Measurements from ENCODE around the gene TEX14. TPM values are rescaled to one million over a fixed set of nuclear protein-coding genes. Genes with fewer than 3 reads are reported as not detected.

Gene TEX14
- not detected in 2 replicates for total RNA-seq (2014; rRNA removed; shearing (Covaris generic); ENCODE audit: low replicate concordance)

- Histone ChIP-seq H3K4me2 (ENCODE audit: low read depth, low read length, poor library complexity, severe bottlenecking) (peak within 1 kb of the TSS; percentile 93), H4K20me1 (ENCODE audit: insufficient read depth, low read depth, low read length) (no peaks in the 10 kb centered on the region), H2AFZ (ENCODE audit: low read length) (peak within 1 kb of the TSS; percentile 93), H3K9me2 (replicated peaks; ENCODE audit: insufficient read depth, low read length) (no peaks in the 10 kb centered on the region), H3K36me3 (ENCODE audit: insufficient read depth, low read length) (peaks cover 8% of the 10 kb centered on the region), H3K27me3 (ENCODE audit: low read length) (no peaks in the 10 kb centered on the region), H3K79me2 (ENCODE audit: low read length) (peaks cover 35% of the 10 kb centered on the region), H3K4me1 (ENCODE audit: low read length) (peaks cover 25% of the 10 kb centered on the region), H3K9ac (ENCODE audit: low read length) (peak within 1 kb of the TSS; percentile 86), H3K9me3 (ENCODE audit: low read length) (no peaks in the 10 kb centered on the region), H3K4me3 (ENCODE audit: low read length) (peak within 1 kb of the TSS; percentile 87), H3K27ac (ENCODE audit: low read length) (peak within 1 kb of the TSS; percentile 67)
- DNase-seq = no peak
These were observed at the start of gene TEX14 for GRCh38 chr17:58691701-58692238. TSS of gene TEX14 (minus strand) at chr17:58692045. CDS start at chr17:58652001, 40,044 bp downstream.

DNA sequence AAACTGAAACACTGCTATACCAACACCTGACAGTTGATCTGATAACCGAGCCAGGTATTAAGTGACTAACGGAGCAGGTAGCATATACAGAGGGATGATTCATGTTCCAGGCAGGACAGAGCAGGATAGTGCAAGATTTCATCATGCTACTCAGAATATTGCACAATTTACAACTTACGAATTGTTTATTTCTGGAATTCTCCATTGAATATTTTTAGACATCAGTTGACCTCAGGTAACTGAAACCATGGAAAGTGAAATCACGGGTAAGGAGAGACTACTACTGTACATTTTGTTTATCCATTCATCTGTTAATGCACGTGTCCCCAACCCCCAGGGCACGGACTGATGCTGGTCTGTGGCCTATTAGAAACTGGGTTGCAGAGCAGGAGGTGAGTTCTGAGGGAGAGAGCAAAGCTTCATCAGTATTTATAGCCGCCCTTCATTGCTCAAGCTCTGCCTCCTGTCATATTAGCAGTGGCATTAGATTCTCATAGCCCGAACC is 49.3 kb upstream of the TEX14 start:
- H3K9me3 ChIP-seq (ENCODE audit: low read length) = no peaks in the 10 kb centered on the region
- H3K4me2 ChIP-seq (ENCODE audit: low read depth, low read length, poor library complexity, severe bottlenecking) = no peak overlapping the region
- H3K36me3 ChIP-seq (ENCODE audit: insufficient read depth, low read length) = no peaks in the 10 kb centered on the region
- H3K79me2 ChIP-seq (ENCODE audit: low read length) = no peaks in the 10 kb centered on the region
- no peaks in the 10 kb centered on the region for H3K9me2 ChIP-seq (replicated peaks; ENCODE audit: insufficient read depth, low read length)
- H3K9ac ChIP-seq (ENCODE audit: low read length) = no peak overlapping the region
- no peak overlapping the region for H3K4me3 ChIP-seq (ENCODE audit: low read length)
- H3K27ac ChIP-seq (ENCODE audit: low read length) = no peak overlapping the region
- no peak overlapping the region for H2AFZ ChIP-seq (ENCODE audit: low read length)
- H3K4me1 ChIP-seq (ENCODE audit: low read length) = no peaks in the 10 kb centered on the region
- H4K20me1 ChIP-seq (ENCODE audit: insufficient read depth, low read depth, low read length) = no peaks in the 10 kb centered on the region
- no peaks in the 10 kb centered on the region for H3K27me3 ChIP-seq (ENCODE audit: low read length)
- no peak for DNase-seq

DNA sequence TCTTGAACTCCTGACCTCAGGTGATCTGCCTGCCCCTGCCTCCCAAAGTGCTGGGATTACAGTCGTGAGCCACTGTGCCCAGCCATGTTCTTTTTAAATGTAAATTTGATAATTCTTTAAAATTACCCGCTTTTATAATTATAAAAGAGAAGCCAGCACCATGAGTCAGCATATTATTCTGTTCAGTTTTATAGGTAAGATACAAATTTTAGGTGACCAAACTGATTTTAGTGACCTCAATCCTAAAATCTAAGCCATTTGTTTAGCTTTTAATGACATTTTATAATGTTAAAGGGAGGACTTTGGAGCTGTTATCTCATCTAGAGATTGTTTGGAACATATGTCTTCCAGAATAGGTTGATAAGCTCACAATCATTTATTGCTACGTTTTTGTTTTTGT is 43.0 kb upstream of the TEX14 start:
- H2AFZ ChIP-seq (ENCODE audit: low read length) = no peak overlapping the region
- no peaks in the 10 kb centered on the region for H4K20me1 ChIP-seq (ENCODE audit: insufficient read depth, low read depth, low read length)
- H3K9me2 ChIP-seq (replicated peaks; ENCODE audit: insufficient read depth, low read length) = no peaks in the 10 kb centered on the region
- no peaks in the 10 kb centered on the region for H3K36me3 ChIP-seq (ENCODE audit: insufficient read depth, low read length)
- H3K9ac ChIP-seq (ENCODE audit: low read length) = no peak overlapping the region
- H3K4me1 ChIP-seq (ENCODE audit: low read length) = no peaks in the 10 kb centered on the region
- no peak for DNase-seq
- no peak overlapping the region for H3K4me3 ChIP-seq (ENCODE audit: low read length)
- H3K79me2 ChIP-seq (ENCODE audit: low read length) = no peaks in the 10 kb centered on the region
- no peak overlapping the region for H3K27ac ChIP-seq (ENCODE audit: low read length)
- H3K4me2 ChIP-seq (ENCODE audit: low read depth, low read length, poor library complexity, severe bottlenecking) = no peak overlapping the region
- no peaks in the 10 kb centered on the region for H3K27me3 ChIP-seq (ENCODE audit: low read length)
- H3K9me3 ChIP-seq (ENCODE audit: low read length) = no peaks in the 10 kb centered on the region

GRCh38 chr17:58734040-58734439 is 42.2 kb upstream of the TEX14 start:
- no peak overlapping the region for H3K4me2 ChIP-seq (ENCODE audit: low read depth, low read length, poor library complexity, severe bottlenecking)
- H3K9me3 ChIP-seq (ENCODE audit: low read length) = no peaks in the 10 kb centered on the region
- H3K9me2 ChIP-seq (replicated peaks; ENCODE audit: insufficient read depth, low read length) = no peaks in the 10 kb centered on the region
- no peaks in the 10 kb centered on the region for H3K79me2 ChIP-seq (ENCODE audit: low read length)
- H3K27ac ChIP-seq (ENCODE audit: low read length) = no peak overlapping the region
- DNase-seq = no peak
- no peaks in the 10 kb centered on the region for H3K4me1 ChIP-seq (ENCODE audit: low read length)
- no peaks in the 10 kb centered on the region for H4K20me1 ChIP-seq (ENCODE audit: insufficient read depth, low read depth, low read length)
- no peak overlapping the region for H2AFZ ChIP-seq (ENCODE audit: low read length)
- H3K36me3 ChIP-seq (ENCODE audit: insufficient read depth, low read length) = no peaks in the 10 kb centered on the region
- H3K27me3 ChIP-seq (ENCODE audit: low read length) = no peaks in the 10 kb centered on the region
- H3K9ac ChIP-seq (ENCODE audit: low read length) = no peak overlapping the region
- no peak overlapping the region for H3K4me3 ChIP-seq (ENCODE audit: low read length)

DNA sequence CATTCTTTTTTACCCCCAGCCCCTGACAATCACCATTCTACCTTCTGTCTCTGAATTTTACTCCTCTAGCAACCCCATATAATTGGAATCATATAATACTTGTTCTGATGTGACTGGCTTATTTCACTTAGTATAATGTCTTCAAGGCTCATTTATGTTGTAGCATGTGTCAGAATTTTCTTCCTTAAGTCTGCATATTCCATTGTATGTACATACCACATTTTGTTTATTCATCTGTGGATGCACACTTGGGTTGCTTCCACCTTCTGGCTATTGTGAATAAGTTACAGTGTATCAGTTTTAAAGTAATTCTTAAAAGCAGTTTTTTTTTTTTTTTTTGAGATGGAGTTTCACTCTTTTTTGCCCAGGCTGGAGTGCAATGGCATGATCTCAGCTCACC is 39.1 kb upstream of the TEX14 start:
- Histone ChIP-seq H3K4me3 (ENCODE audit: low read length) (no peak overlapping the region), H3K9me3 (ENCODE audit: low read length) (no peaks in the 10 kb centered on the region), H2AFZ (ENCODE audit: low read length) (no peak overlapping the region), H3K79me2 (ENCODE audit: low read length) (no peaks in the 10 kb centered on the region), H3K27ac (ENCODE audit: low read length) (no peak overlapping the region), H4K20me1 (ENCODE audit: insufficient read depth, low read depth, low read length) (no peaks in the 10 kb centered on the region), H3K27me3 (ENCODE audit: low read length) (no peaks in the 10 kb centered on the region), H3K4me1 (ENCODE audit: low read length) (no peaks in the 10 kb centered on the region), H3K4me2 (ENCODE audit: low read depth, low read length, poor library complexity, severe bottlenecking) (no peak overlapping the region), H3K9ac (ENCODE audit: low read length) (no peak overlapping the region), H3K36me3 (ENCODE audit: insufficient read depth, low read length) (no peaks in the 10 kb centered on the region), H3K9me2 (replicated peaks; ENCODE audit: insufficient read depth, low read length) (no peaks in the 10 kb centered on the region)
- no peak for DNase-seq

DNA sequence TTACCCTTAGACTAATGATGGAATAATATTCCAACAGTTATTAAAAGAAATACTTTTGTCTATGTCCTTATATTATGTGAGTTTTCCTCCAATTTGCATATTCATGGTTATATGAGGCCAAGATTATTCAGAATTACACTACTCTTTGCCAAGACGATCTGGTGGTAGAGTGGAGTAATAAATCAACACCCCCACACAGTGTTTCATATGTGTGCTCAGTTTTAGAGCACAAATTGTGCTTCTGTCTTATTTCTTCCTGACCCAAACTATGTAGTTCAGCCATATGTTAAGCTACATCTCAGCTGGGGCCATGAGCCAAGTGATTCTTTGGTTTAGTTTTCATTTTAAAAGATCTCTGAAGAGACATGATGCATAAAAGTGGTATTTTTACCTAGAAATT is 37.0 kb upstream of the TEX14 start:
- Histone ChIP-seq H3K4me2 (ENCODE audit: low read depth, low read length, poor library complexity, severe bottlenecking) (no peak overlapping the region), H3K9me3 (ENCODE audit: low read length) (no peaks in the 10 kb centered on the region), H2AFZ (ENCODE audit: low read length) (no peak overlapping the region), H3K27me3 (ENCODE audit: low read length) (no peaks in the 10 kb centered on the region), H4K20me1 (ENCODE audit: insufficient read depth, low read depth, low read length) (no peaks in the 10 kb centered on the region), H3K27ac (ENCODE audit: low read length) (no peak overlapping the region), H3K9me2 (replicated peaks; ENCODE audit: insufficient read depth, low read length) (no peaks in the 10 kb centered on the region), H3K4me1 (ENCODE audit: low read length) (no peaks in the 10 kb centered on the region), H3K79me2 (ENCODE audit: low read length) (no peaks in the 10 kb centered on the region), H3K4me3 (ENCODE audit: low read length) (no peak overlapping the region), H3K36me3 (ENCODE audit: insufficient read depth, low read length) (peaks cover 6% of the 10 kb centered on the region; the same call in 1 of the 2 replicates), H3K9ac (ENCODE audit: low read length) (no peak overlapping the region)
- DNase-seq = no peak

- Histone ChIP-seq H3K36me3 (ENCODE audit: insufficient read depth, low read length) (peaks cover 8% of the 10 kb centered on the region; the same call in 1 of the 2 replicates), H3K27me3 (ENCODE audit: low read length) (no peaks in the 10 kb centered on the region), H3K79me2 (ENCODE audit: low read length) (no peaks in the 10 kb centered on the region), H3K9me2 (replicated peaks; ENCODE audit: insufficient read depth, low read length) (no peaks in the 10 kb centered on the region), H3K27ac (ENCODE audit: low read length) (no peak overlapping the region), H3K4me1 (ENCODE audit: low read length) (no peaks in the 10 kb centered on the region), H3K4me2 (ENCODE audit: low read depth, low read length, poor library complexity, severe bottlenecking) (no peak overlapping the region), H3K9ac (ENCODE audit: low read length) (no peak overlapping the region), H3K9me3 (ENCODE audit: low read length) (no peaks in the 10 kb centered on the region), H2AFZ (ENCODE audit: low read length) (no peak overlapping the region), H3K4me3 (ENCODE audit: low read length) (no peak overlapping the region), H4K20me1 (ENCODE audit: insufficient read depth, low read depth, low read length) (no peaks in the 10 kb centered on the region)
- DNase-seq = no peak
These were observed 30.9 kb upstream of the TEX14 start for GRCh38 chr17:58722696-58723095.

DNA sequence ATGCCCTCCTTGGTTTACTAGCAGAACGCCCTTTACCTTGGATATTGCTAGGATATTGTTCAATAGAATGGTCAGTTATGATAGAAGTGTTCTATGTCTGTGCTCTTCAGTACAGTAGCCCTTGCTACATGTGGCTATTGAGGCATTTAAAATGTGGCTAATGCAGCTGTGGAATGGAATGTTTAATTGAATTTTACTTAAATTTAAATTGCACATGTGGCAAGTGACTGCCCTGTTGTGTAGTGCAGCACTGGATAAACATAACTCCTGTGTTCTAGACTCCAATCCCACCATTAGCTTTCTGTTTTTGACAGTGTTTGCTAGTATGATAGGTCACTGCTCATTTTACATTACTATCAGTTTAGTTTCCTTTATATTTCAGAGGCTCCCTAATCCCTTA is 30.4 kb upstream of the TEX14 start:
- Histone ChIP-seq H3K4me3 (ENCODE audit: low read length) (no peak overlapping the region), H3K27ac (ENCODE audit: low read length) (no peak overlapping the region), H3K9me3 (ENCODE audit: low read length) (no peaks in the 10 kb centered on the region), H2AFZ (ENCODE audit: low read length) (no peak overlapping the region), H3K79me2 (ENCODE audit: low read length) (no peaks in the 10 kb centered on the region), H3K4me2 (ENCODE audit: low read depth, low read length, poor library complexity, severe bottlenecking) (no peak overlapping the region), H3K27me3 (ENCODE audit: low read length) (no peaks in the 10 kb centered on the region), H3K9me2 (replicated peaks; ENCODE audit: insufficient read depth, low read length) (no peaks in the 10 kb centered on the region), H3K36me3 (ENCODE audit: insufficient read depth, low read length) (peaks cover 8% of the 10 kb centered on the region; the same call in 1 of the 2 replicates), H3K4me1 (ENCODE audit: low read length) (no peaks in the 10 kb centered on the region), H4K20me1 (ENCODE audit: insufficient read depth, low read depth, low read length) (no peaks in the 10 kb centered on the region), H3K9ac (ENCODE audit: low read length) (no peak overlapping the region)
- DNase-seq = no peak
